AG08396 (cell line): ENCODE results near the gene SMIM10L1.
A peak's percentile ranks its signal among the peaks of the same experiment; 100 is the strongest.

ENCODE experiments used
- DNase-seq: peaks from one replicate; pipeline ENCODE4 v3.0.0; 2012; ENCODE audit warnings: low spot score, mixed read lengths

The SMIM10L1 gene

DNA sequence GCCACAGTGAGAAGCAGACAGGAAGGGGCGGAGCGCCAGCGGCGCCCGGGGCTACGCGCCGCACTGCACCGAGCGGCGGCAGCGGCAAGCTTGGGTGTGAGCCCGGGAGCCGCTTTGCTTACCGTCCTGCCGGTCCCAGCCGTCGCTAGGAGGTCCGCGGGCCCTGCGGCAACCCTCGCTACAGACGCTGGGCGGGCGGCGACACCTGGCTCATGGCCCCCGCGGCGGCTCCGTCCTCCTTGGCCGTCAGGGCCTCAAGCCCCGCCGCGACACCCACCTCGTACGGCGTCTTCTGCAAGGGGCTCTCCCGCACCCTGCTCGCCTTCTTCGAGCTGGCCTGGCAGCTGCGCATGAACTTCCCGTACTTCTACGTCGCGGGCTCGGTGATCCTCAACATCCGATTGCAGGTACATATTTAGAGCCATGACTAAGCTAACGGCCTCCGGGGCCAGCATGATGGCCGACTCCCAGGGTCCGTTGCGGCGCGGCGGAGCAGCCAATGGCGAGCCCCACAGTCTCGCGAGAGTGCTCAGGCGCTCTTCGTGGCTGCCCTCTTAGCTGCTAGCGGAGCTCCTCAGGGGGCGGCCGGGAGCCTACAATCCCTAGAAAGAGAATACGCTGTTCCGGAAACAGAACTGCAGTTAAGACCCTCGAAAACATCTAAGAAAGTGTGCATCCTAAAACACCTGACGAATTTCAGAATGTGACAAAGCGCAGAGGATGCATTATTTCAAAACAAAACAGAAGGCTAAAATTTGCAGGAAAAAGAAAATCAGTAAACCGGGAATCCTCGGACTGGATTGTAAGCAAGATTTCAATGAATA is at the start of gene SMIM10L1:
TSS of gene SMIM10L1 (plus strand) at position 50 of the 824 bp plus-strand sequence. CDS start at position 213, 163 bp downstream.
- DNase-seq, result peak; percentile 94

DNA sequence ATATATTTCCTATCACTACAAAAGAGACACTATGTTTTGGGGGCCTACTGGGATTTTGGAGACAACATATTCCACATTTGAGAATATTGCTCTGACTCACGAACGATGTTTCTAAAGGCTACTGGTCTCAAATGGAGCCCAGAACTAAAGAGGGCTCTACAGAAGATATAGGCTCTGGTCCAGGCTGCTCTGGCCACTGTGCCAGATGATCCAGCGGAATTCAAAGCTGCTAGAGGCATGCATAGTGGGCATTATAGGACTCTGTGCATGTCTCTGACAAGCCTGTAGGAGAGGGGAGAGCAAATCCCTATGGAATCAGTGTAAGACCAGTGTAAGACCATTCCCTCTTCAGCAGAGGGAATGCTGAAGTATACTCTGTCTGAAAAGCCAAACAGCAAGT is 40.6 kb upstream of the SMIM10L1 start:
- no peak for DNase-seq

DNA sequence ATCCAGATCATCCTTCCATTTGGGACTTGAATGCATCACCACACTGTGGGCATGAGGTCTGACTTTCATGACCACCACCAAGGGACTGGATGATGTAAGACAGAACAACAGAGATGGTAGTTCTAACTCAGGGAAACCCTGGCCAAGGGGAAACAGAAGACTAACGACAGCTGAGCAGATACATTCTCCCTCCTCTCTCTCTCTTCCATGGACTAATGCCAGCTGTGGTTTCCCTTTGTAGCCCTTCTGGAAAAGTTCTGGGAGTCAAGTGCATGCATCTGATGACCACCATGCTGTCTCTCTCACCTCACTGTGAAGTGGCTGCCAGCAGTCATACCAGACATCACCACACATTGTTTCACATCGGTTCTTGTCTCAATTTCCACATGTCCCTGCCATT is 40.0 kb upstream of the SMIM10L1 start:
- DNase-seq, result no peak

DNA sequence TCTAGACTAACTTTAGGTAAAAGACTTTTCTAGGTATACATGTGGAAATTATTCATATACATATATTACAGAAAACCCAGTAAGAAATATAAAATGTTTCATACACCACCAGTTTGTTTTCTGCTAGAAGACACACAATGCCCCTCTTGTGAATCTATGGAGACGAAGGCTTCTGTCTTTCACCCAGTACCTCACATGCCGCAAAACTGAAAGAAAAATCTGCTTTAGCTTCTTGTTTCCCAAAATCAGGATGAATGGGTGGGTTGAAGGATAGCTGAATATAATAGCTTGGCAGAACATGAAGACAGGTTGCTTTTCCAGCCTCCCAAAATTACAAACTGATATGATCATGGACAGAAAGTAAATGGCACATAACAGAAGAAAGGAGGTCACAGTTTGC is 37.8 kb upstream of the SMIM10L1 start:
- no peak for DNase-seq

DNA sequence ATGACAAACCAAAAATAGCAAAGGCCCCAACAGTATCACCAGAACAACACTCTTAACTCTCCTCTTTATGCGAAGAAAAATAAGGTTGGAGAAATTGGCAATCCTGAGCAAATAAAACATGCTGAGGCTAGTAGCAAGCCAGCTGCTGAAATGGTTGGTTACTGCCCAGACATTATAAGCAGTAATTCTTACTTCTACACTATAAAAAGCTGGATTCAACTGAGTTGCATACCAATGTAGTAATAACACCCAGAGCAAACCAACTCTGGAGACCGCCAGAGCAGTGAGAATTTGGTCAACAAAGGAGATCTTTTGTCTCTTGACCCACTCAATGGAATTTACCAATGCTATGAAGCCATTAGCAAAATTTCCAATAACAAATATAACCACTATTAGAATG is 37.2 kb upstream of the SMIM10L1 start:
- no peak for DNase-seq

DNA sequence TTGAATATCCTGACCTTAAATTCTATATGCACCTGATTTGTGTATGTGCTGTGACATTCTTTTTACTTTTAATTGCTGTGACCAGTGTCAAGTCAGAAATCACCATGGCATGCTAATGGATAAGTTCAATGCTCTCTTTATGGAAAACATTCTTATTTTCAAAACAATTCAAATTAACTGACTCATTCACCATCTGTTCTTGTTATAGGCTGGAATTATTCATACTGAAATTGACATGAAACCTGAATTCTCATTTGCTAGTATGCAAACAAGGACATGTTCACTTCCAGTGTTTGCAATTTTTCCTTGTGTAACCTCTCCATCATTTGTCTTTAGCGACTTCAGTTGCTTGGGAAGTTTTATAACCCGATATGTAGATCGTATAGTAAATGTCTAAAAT is 36.7 kb upstream of the SMIM10L1 start, which contains the start of gene TAS2R30:
TSS of gene TAS2R30 (minus strand) at position 340 of the 400 bp plus-strand sequence. CDS start 400 bp downstream, outside the sequence.
- no peak for DNase-seq

DNA sequence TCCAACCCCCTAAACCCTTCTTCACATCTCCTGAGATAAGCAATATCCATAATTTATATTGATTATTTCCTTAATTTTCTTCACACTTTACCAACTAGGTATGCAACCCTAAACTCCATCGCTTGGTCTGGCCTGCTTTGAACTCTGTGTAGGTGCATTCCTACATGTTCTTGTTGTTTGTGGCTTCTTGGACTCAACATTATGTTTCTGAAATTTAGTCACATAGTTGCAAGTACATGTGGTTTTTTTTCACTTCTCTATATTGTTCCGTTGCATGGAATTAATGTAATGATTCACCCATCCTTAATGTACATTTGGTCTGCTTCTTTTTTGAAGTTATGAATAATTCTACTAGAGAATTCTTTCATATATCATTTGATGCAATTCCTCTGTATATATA is 34.9 kb upstream of the SMIM10L1 start:
- no peak for DNase-seq

DNA sequence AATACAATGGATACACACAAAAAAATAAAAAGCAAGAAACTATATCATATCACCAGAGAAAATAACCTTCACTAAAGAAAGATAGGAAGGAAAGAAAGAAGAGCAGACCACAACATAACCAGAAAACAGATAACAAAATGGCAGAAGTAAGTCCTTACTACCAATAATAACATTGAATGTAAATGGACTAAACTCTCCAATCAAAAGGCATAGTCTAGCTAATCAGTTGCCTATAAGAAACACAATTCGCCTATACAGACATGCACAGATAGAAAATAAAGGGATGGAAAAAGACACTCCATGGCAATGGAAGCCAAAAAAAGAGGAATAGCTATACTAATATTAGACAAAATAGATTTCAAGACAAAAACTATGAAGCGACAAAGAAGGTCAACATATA is 27.6 kb upstream of the SMIM10L1 start:
- no peak for DNase-seq

DNA sequence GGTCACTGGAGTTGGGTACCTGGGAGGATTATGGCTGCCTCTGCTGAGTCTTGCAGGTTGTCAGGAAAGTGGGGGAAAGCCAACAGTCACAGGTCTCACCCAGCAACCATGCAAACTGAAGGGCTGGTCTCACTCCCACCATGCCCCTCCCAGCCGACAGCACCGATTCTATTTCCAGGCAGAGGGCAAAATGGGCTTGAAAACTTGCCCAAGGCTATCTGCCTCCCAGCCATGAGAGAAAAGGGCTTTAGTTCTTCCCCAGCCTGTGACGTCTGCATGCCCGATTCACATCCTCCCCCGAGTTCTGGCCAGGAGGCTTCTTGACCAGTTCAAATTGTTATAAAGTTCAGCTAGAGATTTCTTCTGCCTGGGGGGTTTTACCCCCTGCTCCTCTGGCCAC is 26.7 kb upstream of the SMIM10L1 start:
- DNase-seq, result no peak

DNA sequence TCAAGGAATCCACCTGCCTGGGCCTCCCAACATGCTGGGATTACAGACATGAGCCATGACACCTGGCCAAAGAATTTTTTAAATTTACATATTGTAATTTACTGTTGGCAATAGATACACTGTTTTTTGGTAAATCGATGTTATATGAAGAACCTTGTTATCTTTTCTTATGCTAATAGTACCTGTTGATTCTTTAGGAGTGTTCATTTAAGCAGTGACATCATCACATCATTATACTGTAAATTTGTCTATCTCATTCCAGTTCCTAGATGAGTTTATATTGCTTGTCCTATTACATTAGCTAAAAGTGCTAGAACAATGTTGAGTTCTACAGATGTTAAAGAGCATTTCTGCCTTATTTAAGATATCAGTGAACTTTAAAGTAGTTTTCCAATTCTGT is 23.6 kb upstream of the SMIM10L1 start:
- no peak for DNase-seq

DNA sequence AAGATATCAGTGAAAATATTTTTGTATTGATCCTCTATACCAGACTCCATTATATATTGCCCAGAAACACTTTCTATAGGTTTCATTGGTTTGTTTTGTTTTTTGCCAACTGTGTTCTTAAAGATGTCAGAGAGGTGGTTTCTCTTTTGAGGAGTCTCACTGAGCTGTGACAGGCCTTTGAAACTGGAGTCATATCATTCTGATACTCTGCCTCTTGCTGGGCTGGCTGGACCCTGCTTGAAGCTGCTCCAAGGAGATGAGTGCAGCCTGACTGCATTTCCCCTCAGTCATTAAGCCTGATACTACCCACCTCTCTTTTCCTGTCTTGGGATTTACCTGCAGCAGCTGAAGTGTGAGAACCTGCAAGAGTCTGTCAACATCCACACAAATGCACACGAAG is 20.2 kb upstream of the SMIM10L1 start:
- no peak for DNase-seq

DNA sequence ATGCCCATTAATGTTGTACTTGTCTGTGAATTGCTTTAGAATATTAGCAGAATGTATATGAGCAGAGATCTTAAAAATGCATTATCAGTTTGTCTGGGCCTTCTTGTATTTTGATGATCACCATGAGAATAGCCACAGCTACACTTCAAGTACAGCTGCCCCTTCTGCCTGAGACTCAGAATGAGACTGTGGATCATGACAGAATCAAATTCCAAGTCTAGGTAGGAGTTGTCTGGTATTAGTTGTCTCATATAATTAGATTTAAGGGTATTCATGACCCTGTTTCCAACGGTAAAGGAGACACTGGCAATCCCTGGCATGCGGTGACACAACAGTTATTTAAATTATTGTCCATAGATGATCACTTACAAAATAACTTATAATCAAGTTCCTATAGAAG is 18.3 kb upstream of the SMIM10L1 start:
- no peak for DNase-seq

DNA sequence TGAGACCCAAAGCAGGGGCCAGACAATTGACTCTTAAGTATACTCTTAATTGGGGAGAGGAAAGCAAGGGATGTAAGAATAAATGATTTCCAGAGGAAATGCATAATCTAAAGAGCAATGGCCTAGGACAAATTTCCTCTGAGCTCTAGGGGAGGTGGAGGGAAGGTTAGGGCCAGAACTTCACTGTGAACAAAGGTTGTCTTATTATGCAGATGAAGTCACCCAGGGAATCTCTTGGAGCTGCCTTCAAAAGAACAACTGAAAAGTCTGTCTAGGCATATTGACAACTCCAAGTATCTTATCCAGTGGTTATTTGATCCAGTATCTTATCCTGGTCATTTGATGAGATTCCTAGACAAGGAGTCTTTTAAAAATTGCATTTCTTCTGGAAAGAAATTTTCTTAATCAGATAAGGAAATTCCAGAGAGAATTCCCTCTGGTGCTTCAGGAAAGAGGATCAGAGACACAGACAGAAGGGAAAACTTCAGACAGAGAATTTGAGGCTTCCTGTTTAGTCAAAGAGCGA is 16.5 kb upstream of the SMIM10L1 start:
- no peak for DNase-seq

DNA sequence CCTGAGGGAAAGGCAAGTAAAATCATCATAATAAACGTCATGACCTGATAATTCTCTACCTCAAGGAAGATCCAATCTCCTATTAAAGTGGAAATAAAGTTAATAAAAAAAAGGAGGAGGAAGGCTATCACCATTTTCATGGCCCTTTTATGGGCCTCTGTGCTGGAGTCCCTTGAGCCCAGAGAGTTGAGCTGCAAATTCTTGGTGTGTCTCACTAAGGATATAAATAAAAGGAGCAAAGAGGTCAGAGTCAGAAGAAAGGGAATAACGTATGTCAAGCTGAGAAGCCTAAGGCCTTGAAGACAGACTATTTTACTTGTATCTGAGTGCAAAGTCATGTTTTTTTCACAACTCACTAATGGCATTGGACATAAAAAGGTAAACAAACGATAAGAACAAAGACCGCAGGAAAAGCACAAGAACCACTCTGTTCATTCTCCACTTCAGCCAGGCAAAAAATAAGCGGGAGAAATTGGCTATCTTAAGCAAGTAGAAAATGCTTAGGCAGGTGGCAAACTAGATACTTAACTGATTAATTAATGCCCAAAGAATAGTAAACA is 12.0 kb upstream of the SMIM10L1 start:
- DNase-seq, result no peak

DNA sequence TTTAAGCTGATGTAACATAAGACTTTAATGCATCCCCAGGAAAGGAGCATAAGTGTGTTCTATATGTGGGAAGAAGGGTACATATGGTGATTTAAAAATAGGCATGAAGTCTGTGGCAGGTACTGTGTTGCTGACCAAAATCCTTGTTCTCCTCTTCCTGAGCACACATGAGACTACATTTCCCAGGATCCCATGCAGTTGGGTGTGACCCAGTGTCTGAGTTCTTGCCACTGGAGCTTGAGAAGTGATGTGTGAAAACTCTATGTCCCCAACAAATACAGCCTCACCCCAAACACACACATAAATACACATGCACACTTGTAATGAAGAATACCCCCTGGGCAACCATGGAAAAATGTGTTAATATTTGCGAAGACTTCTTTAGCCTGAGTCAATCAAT is 8.5 kb upstream of the SMIM10L1 start:
- no peak for DNase-seq

DNA sequence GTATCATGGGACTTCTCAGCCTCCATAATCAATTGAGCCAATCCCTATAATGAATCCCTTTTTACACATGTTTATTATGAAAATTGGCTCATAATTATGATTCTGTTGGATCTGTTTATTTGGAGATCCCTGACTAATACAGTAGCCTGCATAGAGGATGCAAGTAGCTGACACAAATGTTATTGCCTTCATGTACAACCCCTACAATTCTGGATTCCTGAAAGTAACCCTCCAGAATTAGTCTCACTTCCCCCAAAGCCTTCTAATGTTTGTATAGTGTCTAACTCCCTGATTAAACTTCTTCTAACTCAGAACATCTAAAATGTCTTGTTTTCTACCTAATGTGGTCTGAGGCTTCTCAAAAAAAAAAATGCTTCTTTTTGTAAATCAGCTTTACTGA is 6.6 kb upstream of the SMIM10L1 start:
- no peak for DNase-seq

DNA sequence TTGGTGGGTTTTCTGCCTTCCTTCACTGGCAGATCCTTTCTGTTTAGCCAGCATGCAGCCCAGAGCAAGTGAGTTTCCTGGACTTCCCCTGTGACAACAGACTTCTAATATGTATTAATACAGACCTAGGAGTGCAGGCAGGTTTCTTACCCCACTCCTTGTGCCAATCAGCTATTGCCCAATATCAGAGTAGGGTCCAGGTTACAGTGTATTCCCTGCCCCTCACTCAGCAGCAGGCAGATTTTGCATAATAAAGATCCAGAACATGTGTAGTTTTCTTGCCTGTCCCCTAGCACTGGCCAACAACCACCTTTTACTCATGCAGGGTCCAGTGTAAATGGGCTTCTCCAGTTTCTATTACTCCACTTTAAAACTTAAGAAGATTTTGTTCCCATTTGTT is 4.7 kb upstream of the SMIM10L1 start:
- DNase-seq, result no peak

DNA sequence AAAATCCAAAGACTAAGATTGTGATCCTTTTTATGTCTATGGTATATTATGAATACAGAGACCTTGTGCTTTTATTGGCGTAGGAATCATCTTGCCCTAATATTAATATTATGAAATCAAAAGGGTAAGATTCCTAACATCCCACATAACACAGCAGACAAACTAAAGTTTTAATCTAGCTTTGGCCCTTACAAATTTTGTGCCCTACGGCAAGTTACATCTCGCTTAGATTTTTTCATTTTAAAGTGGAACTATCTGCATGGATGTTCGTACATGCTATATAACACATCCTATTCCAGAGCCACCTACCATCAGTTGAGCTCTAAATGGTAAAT is 217 bp upstream of the SMIM10L1 start:
- no peak for DNase-seq

DNA sequence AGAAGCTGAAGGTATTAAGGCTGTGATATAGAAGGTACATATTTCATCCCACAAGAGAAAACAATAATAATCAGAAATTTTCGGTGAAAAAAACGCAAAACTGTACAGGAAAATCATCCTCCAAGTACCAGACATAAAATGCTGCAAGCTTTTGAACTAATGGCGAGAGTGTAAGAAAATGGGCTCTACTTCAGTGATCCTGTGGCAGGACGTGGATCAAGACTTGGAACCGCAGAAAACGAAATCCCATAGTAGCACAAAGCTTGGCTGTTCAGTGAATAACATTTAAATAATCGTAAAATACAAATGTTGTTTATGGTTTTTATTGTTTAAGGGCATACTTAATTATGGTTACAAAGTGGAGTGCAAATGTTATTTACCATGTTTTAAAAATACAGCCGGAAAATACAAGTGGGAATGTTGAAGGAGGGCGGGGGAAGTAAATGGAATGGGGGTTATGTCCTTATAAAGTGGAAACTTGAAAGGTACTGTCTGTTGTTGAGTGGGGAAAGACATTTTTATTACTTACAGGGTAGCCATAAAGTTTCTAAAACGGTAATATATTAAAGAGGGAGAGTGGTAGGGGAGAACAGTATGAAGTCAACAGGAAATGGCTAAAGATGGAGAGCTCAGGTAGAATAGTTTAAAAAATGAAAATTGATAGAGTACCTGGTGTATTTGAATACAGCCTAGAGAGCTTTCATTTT is 1.1 kb downstream of the SMIM10L1 start:
- DNase-seq, result peak; percentile 12

DNA sequence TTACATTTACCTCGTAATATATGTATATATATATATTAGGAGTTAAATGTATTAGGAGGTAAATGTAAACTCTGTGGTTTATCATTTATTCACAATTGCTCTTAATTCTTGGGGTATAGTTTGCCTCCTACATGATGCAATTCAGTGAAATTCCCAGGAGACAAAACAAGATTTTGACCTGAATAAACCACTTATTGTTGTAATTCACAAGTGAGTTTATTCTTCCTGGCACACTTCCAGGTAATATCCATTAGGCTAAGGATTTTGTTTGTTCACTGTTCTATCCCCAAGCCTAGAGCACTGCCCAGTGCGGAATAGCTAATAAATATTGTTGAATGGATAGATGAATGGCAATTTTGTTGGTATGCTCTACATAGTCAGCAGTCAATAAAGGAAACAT is 3.0 kb downstream of the SMIM10L1 start:
- DNase-seq, result no peak

DNA sequence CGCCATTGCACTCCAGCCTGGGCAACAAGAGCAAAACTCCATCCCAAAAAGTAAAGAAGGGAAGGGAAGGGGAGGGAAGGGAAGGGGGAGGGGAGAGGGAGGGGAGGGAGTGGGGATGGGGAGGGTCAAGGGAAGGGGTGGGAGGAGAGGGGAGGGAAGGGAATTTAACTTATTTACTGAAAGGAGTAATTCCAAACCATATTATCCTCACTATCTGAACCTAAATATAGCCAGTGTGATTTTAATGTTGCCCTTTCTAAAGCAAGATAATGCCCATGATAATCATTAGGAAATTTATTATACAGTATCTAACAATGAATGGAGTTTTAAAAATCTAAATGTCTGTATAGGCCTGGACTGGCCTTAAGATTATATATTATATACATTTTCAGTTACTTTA is 7.3 kb downstream of the SMIM10L1 start:
- DNase-seq, result no peak

DNA sequence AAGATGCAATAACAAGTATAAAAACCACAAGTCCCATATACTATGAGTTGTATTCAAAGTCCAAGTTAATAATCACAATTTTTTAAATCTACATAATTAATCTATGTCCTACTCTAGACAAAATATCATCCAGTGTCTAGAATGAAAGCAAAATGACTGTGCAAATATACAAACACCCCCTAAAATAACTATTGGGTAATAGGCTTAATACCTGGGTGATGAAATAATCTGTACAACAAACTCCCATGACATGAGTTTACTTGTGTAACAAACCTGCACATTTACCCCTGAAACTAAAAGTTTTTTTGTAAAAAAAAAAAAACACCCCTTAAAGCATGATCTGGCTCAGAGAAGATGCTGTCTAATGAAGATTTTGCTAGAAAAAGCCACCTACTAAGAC is 11.5 kb downstream of the SMIM10L1 start:
- DNase-seq, result no peak

DNA sequence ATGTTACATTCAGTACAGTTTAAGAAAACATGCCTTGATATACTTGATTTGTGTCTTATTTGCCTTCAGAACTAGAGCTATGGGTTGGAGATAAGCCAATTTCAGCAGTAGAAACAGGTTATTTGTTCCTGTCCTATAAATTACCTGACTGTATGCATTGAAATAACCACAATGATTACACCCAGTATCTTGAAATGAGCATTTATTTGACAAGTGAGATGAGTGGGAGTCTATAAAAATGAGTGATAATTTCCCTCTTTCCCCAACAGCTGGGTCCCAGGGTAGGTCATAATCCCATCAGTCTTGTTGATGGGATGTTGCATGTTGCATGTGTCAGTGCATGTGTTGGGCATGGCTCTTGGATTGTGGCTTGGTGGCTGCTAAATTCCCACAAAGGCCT is 12.0 kb downstream of the SMIM10L1 start:
- no peak for DNase-seq
